Neural progenitor cell (in vitro differentiated cells): ENCODE measurements around the gene STARD7. TPM values are rescaled to one million over a fixed set of nuclear protein-coding genes. Genes with fewer than 3 reads are reported as not detected.

Source experiments
- DNase-seq: peaks from one replicate; pipeline ENCODE4 v3.0.0-alpha.2; 2016; ENCODE audit warnings: low spot score
- H2AFZ ChIP-seq: fragments of 200-600 bp; sonication (generic); replicated peaks from 2 replicates; pipeline ENCODE4 v1.6.1; 2016; ENCODE audit warnings: antibody characterized with exemption
- H3F3A ChIP-seq: fragments of 200-600 bp; sonication (generic); 2 replicates; pipeline ENCODE4 v1.6.1; 2016; ENCODE audit warnings: antibody characterized with exemption, low read depth
- H3K27ac ChIP-seq: fragments of 200-600 bp; sonication (generic); 2 replicates; pipeline ENCODE4 v1.5.1; 2016; ENCODE audit warnings: mild to moderate bottlenecking
- H3K27me3 ChIP-seq: fragments of 200-600 bp; sonication (generic); 2 replicates; pipeline ENCODE4 v1.6.1; 2016; ENCODE audit warnings: mild to moderate bottlenecking, moderate library complexity
- H3K36me3 ChIP-seq: fragments of 200-600 bp; sonication (generic); 2 replicates; pipeline ENCODE4 v1.5.1; 2016
- H3K4me1 ChIP-seq: fragments of 200-600 bp; sonication (generic); 2 replicates; pipeline ENCODE4 v1.6.1; 2016; ENCODE audit warnings: mixed run types
- H3K4me2 ChIP-seq: fragments of 200-600 bp; sonication (generic); 2 replicates; pipeline ENCODE4 v1.6.1; 2016
- H3K4me3 ChIP-seq: fragments of 200-600 bp; sonication (generic); 2 replicates; pipeline ENCODE4 v1.5.1; 2016
- H3K79me2 ChIP-seq: fragments of 200-600 bp; sonication (generic); 2 replicates; pipeline ENCODE4 v1.6.1; 2016; ENCODE audit warnings: low read depth
- H3K9ac ChIP-seq: fragments of 200-600 bp; sonication (generic); 2 replicates; pipeline ENCODE4 v1.6.1; 2016
- H3K9me3 ChIP-seq: fragments of 200-600 bp; sonication (generic); 2 replicates; pipeline ENCODE4 v1.5.1; 2016; ENCODE audit warnings: low read depth
- H4K20me1 ChIP-seq: fragments of 200-600 bp; sonication (generic); 2 replicates; pipeline ENCODE4 v1.6.1; 2016; ENCODE audit warnings: low read depth
- H3K27ac Mint-ChIP-seq: 3 replicates; pipeline ENCODE4 v1.8.0; 2021; ENCODE audit warnings: mixed read lengths
- H3K27me3 Mint-ChIP-seq: 2 replicates; pipeline ENCODE4 v1.8.0; 2022; ENCODE audit warnings: low read depth, mild to moderate bottlenecking, inconsistent platforms, moderate library complexity, mixed read lengths; ENCODE audit not compliant: insufficient read depth
- H3K36me3 Mint-ChIP-seq: 3 replicates; pipeline ENCODE4 v1.8.0; 2021; ENCODE audit warnings: mixed read lengths
- H3K4me1 Mint-ChIP-seq: 3 replicates; pipeline ENCODE4 v1.8.0; 2021; ENCODE audit warnings: mixed read lengths
- H3K4me3 Mint-ChIP-seq: 3 replicates; pipeline ENCODE4 v1.8.0; 2021; ENCODE audit warnings: mild to moderate bottlenecking, moderate library complexity, mixed read lengths
- H3K9me3 Mint-ChIP-seq: 3 replicates; pipeline ENCODE4 v1.8.0; 2020; ENCODE audit warnings: mixed read lengths
- EZH2 ChIP-seq: fragments of 200-600 bp; sonication (generic); IDR thresholded peaks from 2 replicates; pipeline ENCODE4 v1.6.1; 2017; ENCODE audit warnings: antibody characterized with exemption, mild to moderate bottlenecking, moderate library complexity
- EZH2phosphoT487 ChIP-seq: fragments of 200-600 bp; sonication (generic); IDR thresholded peaks from 2 replicates; pipeline ENCODE4 v1.6.1; 2017; ENCODE audit warnings: antibody characterized with exemption
- total RNA-seq: library from RNA; depleted of rRNA; stranded (reverse); fragments of >200 nt; gene quantifications from 2 replicates; pipeline ENCODE4 v1.2.3, GENCODE V29; 2015; ENCODE audit warnings: low replicate concordance
- TF ChIP-seq, protein P1 (sequence below): fragments of 200-600 bp; sonication (generic); IDR thresholded peaks from 2 replicates; pipeline ENCODE4 v1.5.1; 2017; ENCODE audit warnings: antibody characterized with exemption, mild to moderate bottlenecking

STARD7 gene
- total RNA-seq, 1 donor from 2014 or later: 179 TPM

GRCh38 chr2:96181529-96181928 is 27.1 kb downstream of the STARD7 start:
- Histone ChIP-seq H3K36me3 (no peaks in the 10 kb centered on the region), H4K20me1 (no peaks in the 10 kb centered on the region), H3K4me2 (no peak overlapping the region), H3K27ac (no peak overlapping the region), H3K4me3 (no peak overlapping the region), H3K27me3 (no peaks in the 10 kb centered on the region), H3K4me1 (no peaks in the 10 kb centered on the region), H3K79me2 (no peaks in the 10 kb centered on the region), H2AFZ (no peak overlapping the region), H3F3A (peaks cover 13% of the 10 kb centered on the region), H3K9me3 (no peaks in the 10 kb centered on the region), H3K9ac (no peak overlapping the region)
- Mint-ChIP-seq H3K4me3 (no peak overlapping the region), H3K4me1 (no peaks in the 10 kb centered on the region), H3K27ac (no peak overlapping the region), H3K36me3 (peaks cover 11% of the 10 kb centered on the region), H3K9me3 (no peaks in the 10 kb centered on the region), H3K27me3 (peaks cover 2% of the 10 kb centered on the region)
- TF ChIP-seq EZH2: no peak
- TF ChIP-seq, protein P1, sequence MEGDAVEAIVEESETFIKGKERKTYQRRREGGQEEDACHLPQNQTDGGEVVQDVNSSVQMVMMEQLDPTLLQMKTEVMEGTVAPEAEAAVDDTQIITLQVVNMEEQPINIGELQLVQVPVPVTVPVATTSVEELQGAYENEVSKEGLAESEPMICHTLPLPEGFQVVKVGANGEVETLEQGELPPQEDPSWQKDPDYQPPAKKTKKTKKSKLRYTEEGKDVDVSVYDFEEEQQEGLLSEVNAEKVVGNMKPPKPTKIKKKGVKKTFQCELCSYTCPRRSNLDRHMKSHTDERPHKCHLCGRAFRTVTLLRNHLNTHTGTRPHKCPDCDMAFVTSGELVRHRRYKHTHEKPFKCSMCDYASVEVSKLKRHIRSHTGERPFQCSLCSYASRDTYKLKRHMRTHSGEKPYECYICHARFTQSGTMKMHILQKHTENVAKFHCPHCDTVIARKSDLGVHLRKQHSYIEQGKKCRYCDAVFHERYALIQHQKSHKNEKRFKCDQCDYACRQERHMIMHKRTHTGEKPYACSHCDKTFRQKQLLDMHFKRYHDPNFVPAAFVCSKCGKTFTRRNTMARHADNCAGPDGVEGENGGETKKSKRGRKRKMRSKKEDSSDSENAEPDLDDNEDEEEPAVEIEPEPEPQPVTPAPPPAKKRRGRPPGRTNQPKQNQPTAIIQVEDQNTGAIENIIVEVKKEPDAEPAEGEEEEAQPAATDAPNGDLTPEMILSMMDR: no peak
- no peak for TF ChIP-seq EZH2phosphoT487
- no peak for DNase-seq

GRCh38 chr2:96180521-96180920 is 28.1 kb downstream of the STARD7 start:
- Histone ChIP-seq H3K9me3 (no peaks in the 10 kb centered on the region), H3K79me2 (no peaks in the 10 kb centered on the region), H3K4me3 (no peak overlapping the region), H3K4me2 (no peak overlapping the region), H3F3A (peaks cover 8% of the 10 kb centered on the region), H4K20me1 (no peaks in the 10 kb centered on the region), H3K27me3 (no peaks in the 10 kb centered on the region), H3K4me1 (no peaks in the 10 kb centered on the region), H3K9ac (no peak overlapping the region), H2AFZ (no peak overlapping the region), H3K27ac (no peak overlapping the region), H3K36me3 (no peaks in the 10 kb centered on the region)
- no peak overlapping the region for H3K27ac Mint-ChIP-seq
- H3K27me3 Mint-ChIP-seq: peaks cover 2% of the 10 kb centered on the region
- no peak for DNase-seq
- peaks cover 8% of the 10 kb centered on the region for H3K36me3 Mint-ChIP-seq
- TF ChIP-seq, protein P1: no peak
- TF ChIP-seq EZH2phosphoT487 (no peak), EZH2 (no peak)
- no peaks in the 10 kb centered on the region for H3K4me1 Mint-ChIP-seq
- no peak overlapping the region for H3K4me3 Mint-ChIP-seq
- no peaks in the 10 kb centered on the region for H3K9me3 Mint-ChIP-seq

- Histone ChIP-seq H3K27me3 (no peaks in the 10 kb centered on the region), H2AFZ (no peak overlapping the region), H4K20me1 (no peaks in the 10 kb centered on the region), H3K9me3 (no peaks in the 10 kb centered on the region), H3K79me2 (no peaks in the 10 kb centered on the region), H3F3A (peaks cover 4% of the 10 kb centered on the region), H3K4me1 (no peaks in the 10 kb centered on the region), H3K9ac (no peak overlapping the region), H3K27ac (no peak overlapping the region), H3K36me3 (no peaks in the 10 kb centered on the region), H3K4me3 (no peak overlapping the region), H3K4me2 (no peak overlapping the region)
- no peaks in the 10 kb centered on the region for H3K4me1 Mint-ChIP-seq
- H3K36me3 Mint-ChIP-seq: peaks cover 3% of the 10 kb centered on the region
- H3K27ac Mint-ChIP-seq: no peak overlapping the region
- no peak for DNase-seq
- H3K9me3 Mint-ChIP-seq: no peaks in the 10 kb centered on the region
- no peak overlapping the region for H3K4me3 Mint-ChIP-seq
- TF ChIP-seq, protein P1: no peak
- TF ChIP-seq EZH2: no peak
- no peak for TF ChIP-seq EZH2phosphoT487
- H3K27me3 Mint-ChIP-seq: peaks cover 2% of the 10 kb centered on the region
Observed at GRCh38 chr2:96180002-96180401, 28.6 kb downstream of the STARD7 start.
